DMS79 (cell line): Measurements from ENCODE around the gene FAS.

Source experiments
- DNase-seq: peaks from one replicate; lab custom pipeline; 2025; lab: John Stamatoyannopoulos, UW

The FAS gene

DNA sequence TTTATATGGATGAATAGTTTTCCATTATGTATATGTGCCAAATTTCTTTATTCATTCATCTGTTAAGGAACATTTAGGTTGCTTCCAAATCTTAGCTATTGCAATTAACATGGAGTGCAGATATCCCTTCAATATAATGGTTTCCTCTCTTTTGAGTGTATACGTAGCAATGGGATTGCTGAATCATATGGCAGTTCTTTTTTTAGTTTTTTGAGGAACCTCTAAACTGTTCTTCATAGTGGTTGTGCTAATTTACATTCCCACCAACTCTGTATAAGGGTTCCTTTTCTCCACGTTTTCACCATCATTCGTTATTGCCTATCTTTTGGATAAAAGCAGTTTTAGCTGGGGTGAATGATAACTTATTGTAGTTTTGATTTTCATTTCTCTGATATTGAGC lies 46.5 kb downstream of the FAS start:
- DNase-seq = no peak

DNA sequence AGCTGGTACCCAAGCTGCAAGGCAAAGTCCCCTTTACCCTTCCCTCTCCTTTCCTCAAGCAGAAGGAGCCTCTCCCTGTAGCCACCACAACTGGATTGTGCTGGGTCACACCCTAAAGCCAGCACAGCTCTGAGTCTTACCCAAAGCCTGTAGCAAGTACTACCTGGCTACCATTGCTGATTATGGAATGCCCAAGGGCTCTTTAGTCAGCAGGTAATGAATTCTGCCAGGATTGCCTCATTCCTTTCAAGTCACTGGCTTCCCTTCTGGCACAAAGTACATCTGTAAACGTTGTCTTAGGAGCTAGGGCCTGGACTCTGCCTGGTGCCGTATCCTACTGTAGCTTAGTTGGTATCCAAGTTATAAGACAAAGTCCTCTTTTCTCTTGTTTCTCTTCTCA lies 52.0 kb downstream of the FAS start:
- no peak for DNase-seq

DNA sequence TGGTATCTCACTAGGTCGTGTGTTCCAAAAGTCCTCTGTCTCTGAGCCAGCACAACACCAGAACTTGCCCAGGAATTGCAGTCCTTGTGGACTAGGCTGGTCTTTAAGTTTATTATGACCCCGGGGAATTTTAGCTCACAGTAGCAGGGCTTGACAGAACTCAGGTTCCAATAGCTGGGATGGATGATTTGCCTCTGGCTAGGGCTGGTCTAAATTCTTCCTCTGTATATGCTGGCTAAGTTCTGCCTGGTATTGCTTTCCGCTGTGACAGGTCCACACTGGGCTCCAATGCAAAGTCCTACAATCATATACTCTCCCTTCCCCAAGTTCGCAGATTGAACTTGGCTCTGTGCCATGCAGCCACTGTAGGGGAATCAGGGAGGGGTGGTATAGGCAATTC lies 52.5 kb downstream of the FAS start:
- DNase-seq = no peak

DNA sequence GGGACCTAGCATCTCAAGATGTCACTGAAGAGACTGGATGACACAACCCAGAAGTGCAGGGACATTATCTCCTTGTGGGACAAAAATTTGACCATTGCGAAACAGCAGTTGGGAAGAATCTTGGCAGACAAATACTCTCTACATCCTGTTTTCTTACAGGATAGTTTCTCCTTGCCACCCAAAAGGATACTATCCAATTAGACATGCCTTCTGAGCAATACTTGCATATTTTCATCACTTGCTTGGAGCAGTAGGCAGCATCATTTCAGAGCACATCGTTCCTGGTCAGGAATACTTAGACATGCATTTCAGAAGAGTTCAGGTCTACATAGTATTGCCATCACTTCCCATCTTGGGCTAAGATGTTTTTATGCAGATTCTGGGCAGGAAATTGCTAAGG lies 56.8 kb downstream of the FAS start:
- DNase-seq = no peak

DNA sequence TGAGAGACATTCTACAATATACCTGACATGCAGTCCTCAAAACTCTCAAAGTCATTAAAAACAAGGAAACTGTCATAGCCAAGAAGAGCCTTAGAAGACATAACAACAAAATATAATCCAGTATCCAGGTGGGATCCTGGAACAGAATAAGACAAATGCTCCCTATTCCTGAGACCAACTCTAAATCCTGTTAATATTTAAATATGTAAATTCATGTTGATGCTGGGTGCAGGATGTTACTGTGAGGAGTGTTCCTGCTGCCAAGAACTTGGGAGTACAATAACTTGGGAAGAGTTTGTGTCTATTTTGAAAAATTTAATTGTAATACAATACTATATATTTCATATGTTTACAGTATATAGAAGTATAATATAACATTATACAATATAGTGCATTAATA lies 61.0 kb downstream of the FAS start:
- no peak for DNase-seq

DNA sequence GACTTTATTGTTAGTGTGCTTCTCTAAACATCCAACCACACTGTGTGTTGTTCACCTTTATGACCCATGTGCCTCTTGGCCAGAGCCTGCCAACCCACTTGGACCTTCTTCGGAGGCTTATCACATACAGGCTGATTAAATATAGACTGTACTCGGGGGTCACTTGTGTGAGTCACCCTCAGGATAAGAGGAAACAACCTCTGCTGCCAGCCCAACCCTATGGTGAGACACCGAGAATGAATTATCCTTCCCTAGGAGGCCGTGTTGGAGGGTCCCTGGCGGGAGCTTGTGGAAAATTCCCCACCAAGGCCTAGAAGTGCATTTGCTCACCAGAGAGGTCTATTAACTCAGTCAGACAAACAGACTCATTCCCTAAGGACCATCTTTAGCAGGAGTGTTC lies 63.0 kb downstream of the FAS start:
- DNase-seq = no peak

DNA sequence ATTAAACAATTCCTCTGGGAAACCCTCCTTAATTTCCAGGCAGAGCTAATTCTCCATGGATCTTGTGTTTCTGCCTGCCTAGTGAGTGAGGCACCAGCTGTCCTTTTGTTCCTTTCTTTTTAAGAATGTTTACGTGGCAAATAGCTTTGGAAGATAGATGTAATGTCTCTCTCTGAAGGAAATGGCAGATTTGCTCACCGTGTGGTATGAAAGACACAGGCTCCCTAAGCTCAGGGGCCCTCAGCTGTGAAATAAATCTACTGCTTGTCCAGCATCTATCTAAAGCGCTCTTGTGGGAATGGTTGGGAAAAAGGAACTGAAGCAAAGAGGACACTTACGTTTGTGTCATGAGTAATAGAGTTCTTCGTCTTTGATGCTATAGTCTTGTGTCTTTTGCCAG lies 64.6 kb downstream of the FAS start:
- DNase-seq = no peak

DNA sequence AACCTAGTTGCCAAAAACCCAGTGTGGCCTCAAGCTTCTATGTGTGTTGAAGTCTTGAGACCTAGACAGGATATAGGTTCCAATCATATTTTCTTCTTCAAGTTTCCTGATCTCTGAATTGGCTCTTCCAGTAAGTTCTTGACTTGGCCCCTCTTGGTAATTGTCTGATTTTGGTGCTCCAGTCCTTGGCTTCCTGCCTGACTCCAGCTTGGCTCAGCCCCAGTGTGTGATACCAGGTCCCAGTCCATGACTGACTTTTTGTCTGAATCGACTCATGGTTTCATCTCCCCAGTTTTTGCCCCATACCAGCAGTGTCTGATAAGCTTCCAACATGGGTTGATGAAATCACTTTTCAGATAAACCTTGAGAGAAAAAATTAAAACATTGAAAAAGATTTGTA lies 72.3 kb downstream of the FAS start:
- DNase-seq = no peak

DNA sequence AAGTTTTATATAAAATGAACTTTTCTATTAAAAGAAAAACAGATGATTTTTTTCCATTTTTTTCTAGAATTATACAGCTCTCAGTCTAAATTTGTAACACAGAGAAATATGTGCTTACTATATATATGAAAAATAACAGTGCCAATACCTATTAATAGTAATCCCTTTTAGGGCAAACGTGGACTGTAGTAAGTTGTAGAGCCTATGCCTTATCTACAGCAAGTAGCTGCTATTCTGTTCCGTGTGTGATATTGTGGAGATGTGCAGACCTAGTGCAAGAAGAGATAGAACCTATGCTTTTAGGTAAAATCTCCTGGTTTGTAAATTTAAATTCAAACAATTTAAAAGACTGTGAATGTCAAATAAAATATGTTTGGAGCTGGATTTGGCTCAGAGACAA lies 72.9 kb downstream of the FAS start:
- DNase-seq = no peak

DNA sequence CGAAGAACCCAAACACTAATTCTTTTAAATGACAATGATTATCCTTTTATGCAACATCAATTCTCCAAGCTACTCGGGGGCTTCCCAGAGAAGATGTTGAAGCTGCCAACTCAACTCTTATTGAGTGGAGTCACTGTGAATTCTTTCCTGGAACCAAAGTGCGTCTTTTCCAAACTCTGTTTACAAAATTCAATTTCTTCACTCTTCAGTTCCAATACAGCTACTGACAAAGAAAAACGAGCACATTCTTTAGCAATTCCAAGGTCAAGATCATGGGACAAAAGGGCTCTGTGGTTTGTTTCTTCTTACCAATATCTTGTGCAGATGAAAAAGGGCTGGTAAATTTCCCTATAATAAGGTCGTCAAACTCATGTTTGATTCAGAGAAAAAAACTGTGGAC lies 74.2 kb downstream of the FAS start:
- no peak for DNase-seq
